Activated CD4-positive, alpha-beta memory T cell treated with anti-CD3 and anti-CD28 coated beads for 36 hours (primary cell): ENCODE data around the gene SOX1. TPM values are rescaled to one million over a fixed set of nuclear protein-coding genes. Genes with fewer than 3 reads are reported as not detected.

Source experiments
- CTCF ChIA-PET: fragments of 350-600 bp; sonication (Branson Sonifier 250); formaldehyde crosslinking; loops from one replicate; lab custom pipeline; 2021; ENCODE audit warnings: antibody characterized with exemption, inconsistent platforms; lab: Charles Lee
- POLR2A ChIA-PET: fragments of 350-600 bp; sonication (Branson Sonifier 250); formaldehyde crosslinking; loops from one replicate; lab custom pipeline; 2021; ENCODE audit warnings: antibody characterized with exemption; lab: Charles Lee
- DNase-seq: peaks from one replicate; pipeline ENCODE4 v3.0.0-alpha.2; 2020
- H3K27ac Mint-ChIP-seq: one replicate; pipeline ENCODE4 v1.8.0; 2021; ENCODE audit warnings: mixed read lengths
- H3K27me3 Mint-ChIP-seq: one replicate; pipeline ENCODE4 v1.8.0; 2021; ENCODE audit warnings: mixed read lengths
- H3K36me3 Mint-ChIP-seq: one replicate; pipeline ENCODE4 v1.8.0; 2021; ENCODE audit warnings: mixed read lengths
- H3K4me1 Mint-ChIP-seq: one replicate; pipeline ENCODE4 v1.8.0; 2021; ENCODE audit warnings: low read depth, mixed read lengths
- H3K4me3 Mint-ChIP-seq: one replicate; pipeline ENCODE4 v1.8.0; 2021; ENCODE audit warnings: mild to moderate bottlenecking, mixed read lengths
- H3K9me3 Mint-ChIP-seq: one replicate; pipeline ENCODE4 v1.8.0; 2021; ENCODE audit warnings: mixed read lengths
- intact Hi-C: fragments of 100-400 bp; cut with micrococcal nuclease; formaldehyde crosslinking; loops from one replicate; pipeline ENCODE4 v1.15.1; 2023
- total RNA-seq, 2 experiments: library from RNA; stranded (reverse); gene quantifications; one replicate each; pipeline ENCODE4 v1.2.3, GENCODE V29; 2021

Gene SOX1
- total RNA-seq, 2 experiments from 2014 or later = not detected

GRCh38 chr13:112105244-112105681, 38.3 kb downstream of the SOX1 start:
- ChIA-PET CTCF (no interaction called here), POLR2A (no interaction called here)
- no peak overlapping the region for H3K27ac Mint-ChIP-seq
- intact Hi-C loops = no loop called here
- DNase-seq = no peak
- H3K36me3 Mint-ChIP-seq = no peaks in the 10 kb centered on the region
- no peaks in the 10 kb centered on the region for H3K4me1 Mint-ChIP-seq
- H3K27me3 Mint-ChIP-seq = peaks cover 54% of the 10 kb centered on the region
- no peaks in the 10 kb centered on the region for H3K9me3 Mint-ChIP-seq
- no peak overlapping the region for H3K4me3 Mint-ChIP-seq

- intact Hi-C loops = no loop called here
- Mint-ChIP-seq H3K27me3 (peaks cover 53% of the 10 kb centered on the region), H3K27ac (no peak overlapping the region), H3K9me3 (no peaks in the 10 kb centered on the region), H3K36me3 (no peaks in the 10 kb centered on the region), H3K4me3 (no peak overlapping the region), H3K4me1 (no peaks in the 10 kb centered on the region)
- no peak for DNase-seq
- CTCF ChIA-PET = no interaction called here
- POLR2A ChIA-PET = no interaction called here
Measured at GRCh38 chr13:112105892-112106291, 38.9 kb downstream of the SOX1 start.

- POLR2A ChIA-PET = no interaction called here
Measured at GRCh38 chr13:112106478-112107141, 39.7 kb downstream of the SOX1 start.

GRCh38 chr13:112107289-112107688, 40.3 kb downstream of the SOX1 start:
- Mint-ChIP-seq H3K4me1 (no peaks in the 10 kb centered on the region), H3K36me3 (no peaks in the 10 kb centered on the region), H3K27ac (no peak overlapping the region), H3K4me3 (no peak overlapping the region), H3K27me3 (peaks cover 51% of the 10 kb centered on the region), H3K9me3 (no peaks in the 10 kb centered on the region)
- intact Hi-C loops = no loop called here
- DNase-seq = no peak
- ChIA-PET CTCF (no interaction called here), POLR2A (no interaction called here)

More at GRCh38 chr13:112106478-112107141, 39.7 kb downstream of the SOX1 start:
- H3K4me1 Mint-ChIP-seq = no peaks in the 10 kb centered on the region
- H3K9me3 Mint-ChIP-seq = no peaks in the 10 kb centered on the region
- DNase-seq = no peak
- H3K36me3 Mint-ChIP-seq = no peaks in the 10 kb centered on the region
- intact Hi-C loops = no loop called here
- CTCF ChIA-PET = no interaction called here
- no peak overlapping the region for H3K27ac Mint-ChIP-seq
- H3K4me3 Mint-ChIP-seq = no peak overlapping the region
- H3K27me3 Mint-ChIP-seq = peaks cover 51% of the 10 kb centered on the region

GRCh38 chr13:112110479-112110878, 43.5 kb downstream of the SOX1 start:
- H3K4me1 Mint-ChIP-seq = no peaks in the 10 kb centered on the region
- peaks cover 53% of the 10 kb centered on the region for H3K27me3 Mint-ChIP-seq
- DNase-seq = no peak
- H3K9me3 Mint-ChIP-seq = no peaks in the 10 kb centered on the region
- ChIA-PET POLR2A (no interaction called here), CTCF (no interaction called here)
- H3K4me3 Mint-ChIP-seq = no peak overlapping the region
- intact Hi-C loops = no loop called here
- no peaks in the 10 kb centered on the region for H3K36me3 Mint-ChIP-seq
- no peak overlapping the region for H3K27ac Mint-ChIP-seq

GRCh38 chr13:112111239-112111857, 44.4 kb downstream of the SOX1 start:
- H3K4me3 Mint-ChIP-seq = no peak overlapping the region
- peaks cover 48% of the 10 kb centered on the region for H3K27me3 Mint-ChIP-seq
- intact Hi-C loops = no loop called here
- no peaks in the 10 kb centered on the region for H3K9me3 Mint-ChIP-seq
- H3K27ac Mint-ChIP-seq = no peak overlapping the region
- H3K4me1 Mint-ChIP-seq = no peaks in the 10 kb centered on the region
- ChIA-PET POLR2A (no interaction called here), CTCF (no interaction called here)
- no peaks in the 10 kb centered on the region for H3K36me3 Mint-ChIP-seq
- DNase-seq = no peak

GRCh38 chr13:112112534-112113276, 45.8 kb downstream of the SOX1 start:
- intact Hi-C loops = no loop called here
- CTCF ChIA-PET = no interaction called here
- Mint-ChIP-seq H3K4me3 (no peak overlapping the region), H3K27me3 (peaks cover 36% of the 10 kb centered on the region), H3K27ac (no peak overlapping the region), H3K36me3 (no peaks in the 10 kb centered on the region), H3K4me1 (no peaks in the 10 kb centered on the region), H3K9me3 (no peaks in the 10 kb centered on the region)
- POLR2A ChIA-PET = no interaction called here
- DNase-seq = no peak

GRCh38 chr13:112113348-112113747, 46.4 kb downstream of the SOX1 start:
- H3K9me3 Mint-ChIP-seq = no peaks in the 10 kb centered on the region
- ChIA-PET CTCF (no interaction called here), POLR2A (no interaction called here)
- intact Hi-C loops = no loop called here
- H3K27ac Mint-ChIP-seq = no peak overlapping the region
- no peaks in the 10 kb centered on the region for H3K36me3 Mint-ChIP-seq
- H3K27me3 Mint-ChIP-seq = peaks cover 34% of the 10 kb centered on the region
- no peaks in the 10 kb centered on the region for H3K4me1 Mint-ChIP-seq
- no peak for DNase-seq
- no peak overlapping the region for H3K4me3 Mint-ChIP-seq

- Mint-ChIP-seq H3K36me3 (no peaks in the 10 kb centered on the region), H3K4me3 (no peak overlapping the region), H3K27me3 (peaks cover 30% of the 10 kb centered on the region), H3K9me3 (no peaks in the 10 kb centered on the region), H3K27ac (no peak overlapping the region), H3K4me1 (no peaks in the 10 kb centered on the region)
- DNase-seq = no peak
- ChIA-PET POLR2A (no interaction called here), CTCF (no interaction called here)
- intact Hi-C loops = no loop called here
Measured at GRCh38 chr13:112113851-112114250, 46.9 kb downstream of the SOX1 start.

GRCh38 chr13:112114391-112114790, 47.4 kb downstream of the SOX1 start:
- no peaks in the 10 kb centered on the region for H3K36me3 Mint-ChIP-seq
- ChIA-PET CTCF (no interaction called here), POLR2A (no interaction called here)
- H3K4me1 Mint-ChIP-seq = no peaks in the 10 kb centered on the region
- peaks cover 31% of the 10 kb centered on the region for H3K27me3 Mint-ChIP-seq
- no peak for DNase-seq
- H3K27ac Mint-ChIP-seq = no peak overlapping the region
- intact Hi-C loops = no loop called here
- no peaks in the 10 kb centered on the region for H3K9me3 Mint-ChIP-seq
- no peak overlapping the region for H3K4me3 Mint-ChIP-seq

GRCh38 chr13:112115403-112116091, 48.6 kb downstream of the SOX1 start:
- ChIA-PET POLR2A (no interaction called here), CTCF (no interaction called here)
- no peak for DNase-seq
- Mint-ChIP-seq H3K4me1 (no peaks in the 10 kb centered on the region), H3K36me3 (no peaks in the 10 kb centered on the region), H3K9me3 (no peaks in the 10 kb centered on the region), H3K27me3 (peaks cover 30% of the 10 kb centered on the region), H3K4me3 (no peak overlapping the region), H3K27ac (no peak overlapping the region)
- intact Hi-C loops = no loop called here

- Mint-ChIP-seq H3K27me3 (peaks cover 25% of the 10 kb centered on the region), H3K36me3 (no peaks in the 10 kb centered on the region), H3K9me3 (no peaks in the 10 kb centered on the region), H3K27ac (no peak overlapping the region), H3K4me1 (no peaks in the 10 kb centered on the region), H3K4me3 (no peak overlapping the region)
- POLR2A ChIA-PET = no interaction called here
- DNase-seq = no peak
- intact Hi-C loops = no loop called here
- CTCF ChIA-PET = no interaction called here
Measured at GRCh38 chr13:112116187-112116950, 49.4 kb downstream of the SOX1 start.
